HEK293 (cell line): Measurements from ENCODE around the gene CPLANE1.

ENCODE experiments used
- MYNN ChIP-seq: fragments of 450-650 bp; formaldehyde crosslinking; IDR thresholded peaks from 2 replicates; pipeline ENCODE4 v1.5.1; 2016; ENCODE audit warnings: missing biosample characterization, missing genetic modification characterization, borderline replicate concordance
- SALL2 ChIP-seq: fragments of 450-650 bp; formaldehyde crosslinking; IDR thresholded peaks from 2 replicates; pipeline ENCODE4 v1.5.0; 2017; ENCODE audit warnings: missing biosample characterization, mild to moderate bottlenecking, missing genetic modification characterization, borderline replicate concordance
- YY1 ChIP-seq: fragments of 450-650 bp; formaldehyde crosslinking; IDR thresholded peaks from 2 replicates; pipeline ENCODE4 v1.5.1; 2018; ENCODE audit warnings: missing biosample characterization, missing genetic modification characterization
- ZNF48 ChIP-seq: fragments of 450-650 bp; formaldehyde crosslinking; IDR thresholded peaks from 2 replicates; pipeline ENCODE4 v1.5.1; 2016; ENCODE audit warnings: missing biosample characterization, missing genetic modification characterization
- ZNF624 ChIP-seq: fragments of 450-650 bp; formaldehyde crosslinking; IDR thresholded peaks from 2 replicates; pipeline ENCODE4 v1.5.1; 2017; ENCODE audit warnings: missing biosample characterization, missing genetic modification characterization
- ZNF658 ChIP-seq: fragments of 450-650 bp; formaldehyde crosslinking; IDR thresholded peaks from 2 replicates; pipeline ENCODE4; 2016; ENCODE audit warnings: missing biosample characterization, missing genetic modification characterization
- ZNF701 ChIP-seq: fragments of 450-650 bp; formaldehyde crosslinking; IDR thresholded peaks from 2 replicates; pipeline ENCODE4 v1.5.1; 2016; ENCODE audit warnings: missing biosample characterization, missing genetic modification characterization
- TF ChIP-seq, protein P1 (sequence below): fragments of 450-650 bp; formaldehyde crosslinking; IDR thresholded peaks from 2 replicates; pipeline ENCODE4 v1.5.1; 2016; ENCODE audit warnings: missing biosample characterization, missing genetic modification characterization
- TF ChIP-seq, protein P2 (sequence below): fragments of 450-650 bp; formaldehyde crosslinking; IDR thresholded peaks from 2 replicates; pipeline ENCODE4 v1.5.1; 2017; ENCODE audit warnings: missing biosample characterization, missing genetic modification characterization

- TF ChIP-seq SALL2 (tag by site-specific recombination) (no peak), ZNF48 (tag by site-specific recombination) (no peak), ZNF624 (tag by site-specific recombination) (no peak), ZNF658 (tag by site-specific recombination) (no peak), MYNN (tag by site-specific recombination) (no peak), YY1 (tag by site-specific recombination) (no peak), ZNF701 (tag by site-specific recombination) (no peak)
- TF ChIP-seq, protein P1, sequence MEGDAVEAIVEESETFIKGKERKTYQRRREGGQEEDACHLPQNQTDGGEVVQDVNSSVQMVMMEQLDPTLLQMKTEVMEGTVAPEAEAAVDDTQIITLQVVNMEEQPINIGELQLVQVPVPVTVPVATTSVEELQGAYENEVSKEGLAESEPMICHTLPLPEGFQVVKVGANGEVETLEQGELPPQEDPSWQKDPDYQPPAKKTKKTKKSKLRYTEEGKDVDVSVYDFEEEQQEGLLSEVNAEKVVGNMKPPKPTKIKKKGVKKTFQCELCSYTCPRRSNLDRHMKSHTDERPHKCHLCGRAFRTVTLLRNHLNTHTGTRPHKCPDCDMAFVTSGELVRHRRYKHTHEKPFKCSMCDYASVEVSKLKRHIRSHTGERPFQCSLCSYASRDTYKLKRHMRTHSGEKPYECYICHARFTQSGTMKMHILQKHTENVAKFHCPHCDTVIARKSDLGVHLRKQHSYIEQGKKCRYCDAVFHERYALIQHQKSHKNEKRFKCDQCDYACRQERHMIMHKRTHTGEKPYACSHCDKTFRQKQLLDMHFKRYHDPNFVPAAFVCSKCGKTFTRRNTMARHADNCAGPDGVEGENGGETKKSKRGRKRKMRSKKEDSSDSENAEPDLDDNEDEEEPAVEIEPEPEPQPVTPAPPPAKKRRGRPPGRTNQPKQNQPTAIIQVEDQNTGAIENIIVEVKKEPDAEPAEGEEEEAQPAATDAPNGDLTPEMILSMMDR (tag by site-specific recombination) = no peak
- TF ChIP-seq, protein P2, sequence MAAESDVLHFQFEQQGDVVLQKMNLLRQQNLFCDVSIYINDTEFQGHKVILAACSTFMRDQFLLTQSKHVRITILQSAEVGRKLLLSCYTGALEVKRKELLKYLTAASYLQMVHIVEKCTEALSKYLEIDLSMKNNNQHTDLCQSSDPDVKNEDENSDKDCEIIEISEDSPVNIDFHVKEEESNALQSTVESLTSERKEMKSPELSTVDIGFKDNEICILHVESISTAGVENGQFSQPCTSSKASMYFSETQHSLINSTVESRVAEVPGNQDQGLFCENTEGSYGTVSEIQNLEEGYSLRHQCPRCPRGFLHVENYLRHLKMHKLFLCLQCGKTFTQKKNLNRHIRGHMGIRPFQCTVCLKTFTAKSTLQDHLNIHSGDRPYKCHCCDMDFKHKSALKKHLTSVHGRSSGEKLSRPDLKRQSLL (tag by site-specific recombination) = no peak
Observed at GRCh38 chr5:37080697-37081096, 168.5 kb downstream of the CPLANE1 start.
